ENCODE measurements around the gene CLCN3.
"Not testable (repeated sequence)": the region's sequence is repeated elsewhere in the genome, so short reads cannot be mapped to it uniquely, and the experiment has no call there.

The CLCN3 gene

DNA sequence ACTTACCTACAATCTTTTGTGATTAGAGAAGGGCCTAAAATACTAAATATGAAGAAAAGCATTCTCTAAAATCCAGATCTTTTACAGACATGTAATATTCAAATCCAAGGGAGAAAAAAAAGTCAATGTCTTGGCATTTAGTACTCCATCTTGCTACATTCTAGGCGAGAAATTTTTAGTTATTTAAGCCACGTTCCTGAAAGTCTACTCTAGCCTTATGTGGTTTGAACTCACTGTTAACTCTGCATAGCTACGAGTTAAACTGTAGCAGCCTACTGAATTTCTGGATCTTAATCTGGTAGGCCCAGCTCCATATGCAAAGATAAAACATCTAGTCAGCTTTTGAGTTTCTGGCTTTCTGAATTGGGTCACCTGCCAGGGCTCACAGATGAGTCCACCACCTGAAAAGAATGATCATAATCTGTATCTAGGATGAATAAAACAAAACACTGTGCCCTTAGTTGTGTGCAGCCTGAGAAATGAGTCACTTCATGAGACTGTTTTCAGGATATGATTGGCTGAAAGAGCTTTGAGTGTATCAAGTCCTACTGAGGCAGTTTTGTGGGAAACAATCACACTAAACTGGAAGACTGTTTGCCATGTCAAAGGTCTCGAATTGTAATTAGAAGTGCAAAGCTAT lies 4.8 kb upstream of the CLCN3 start:
- no peak for TF ChIP-seq POLR2AphosphoS5 (IDR thresholded peaks at IDR 0.05; ENCODE audit: low read depth, low read length)
- TF ChIP-seq POU2F2 (IDR thresholded peaks at IDR 0.05; ENCODE audit: low read depth, low read length), result no peak
- TF ChIP-seq SPI1 (IDR thresholded peaks at IDR 0.05; ENCODE audit: low read depth, low read length), result no peak
- no peak for TF ChIP-seq PAX5 (IDR thresholded peaks at IDR 0.05; ENCODE audit: insufficient read depth, low read length, severe bottlenecking)
- TF ChIP-seq POLR2A (IDR thresholded peaks at IDR 0.05; ENCODE audit: low read depth, low read length), result no peak
- TF ChIP-seq TAF1 (IDR thresholded peaks at IDR 0.05; ENCODE audit: low read depth, low read length), result no peak
- no peak for DNase-seq (ENCODE audit: insufficient read length, low spot score)
- no peak for FAIRE-seq

DNA sequence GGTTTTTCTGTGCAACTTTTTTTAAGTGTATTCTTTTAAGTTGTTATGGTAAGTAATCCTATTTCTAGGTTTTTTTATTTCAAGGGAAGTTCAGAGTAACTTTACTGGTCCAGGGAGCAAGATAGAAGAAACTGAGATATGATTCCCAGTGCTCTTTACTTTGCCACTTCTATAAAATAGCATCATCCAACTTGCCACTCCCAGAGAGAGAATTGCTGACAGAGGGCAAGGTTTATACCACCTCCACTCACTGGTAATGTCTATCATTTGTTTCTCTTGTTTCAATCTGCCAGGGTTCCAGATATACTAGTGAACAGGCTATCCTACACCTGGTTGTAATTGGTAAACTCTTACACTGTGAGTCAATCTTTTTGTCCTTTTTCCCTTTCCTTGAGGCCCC lies 3.5 kb upstream of the CLCN3 start:
- no peak for FAIRE-seq

DNA sequence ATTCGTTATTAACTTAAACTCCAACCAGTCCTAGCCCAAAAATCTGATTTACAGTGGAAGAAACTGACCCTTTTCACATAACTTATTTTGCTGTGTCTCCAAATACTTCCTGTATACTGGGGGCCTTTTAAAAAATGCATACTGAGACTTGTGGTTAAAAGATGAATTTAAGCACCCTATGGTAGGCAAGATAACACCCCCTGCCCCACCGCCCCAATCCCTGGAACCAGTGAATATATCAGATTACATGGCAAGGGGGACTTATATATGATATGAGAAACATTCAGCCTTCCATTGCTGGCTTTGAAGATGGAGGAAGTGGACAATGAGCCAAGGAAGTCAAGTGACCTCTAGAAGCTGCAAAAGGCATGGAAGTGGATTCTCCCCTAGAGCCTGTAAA lies 3.1 kb upstream of the CLCN3 start:
- no peak for FAIRE-seq

More for the DNA sequence above, 3.5 kb upstream of the CLCN3 start:
- DNase-seq (ENCODE audit: insufficient read length, low spot score), result no peak
- TF ChIP-seq POU2F2 (IDR thresholded peaks at IDR 0.05; ENCODE audit: low read depth, low read length) (no peak), POLR2AphosphoS5 (IDR thresholded peaks at IDR 0.05; ENCODE audit: low read depth, low read length) (no peak), PAX5 (IDR thresholded peaks at IDR 0.05; ENCODE audit: insufficient read depth, low read length, severe bottlenecking) (no peak)

DNA sequence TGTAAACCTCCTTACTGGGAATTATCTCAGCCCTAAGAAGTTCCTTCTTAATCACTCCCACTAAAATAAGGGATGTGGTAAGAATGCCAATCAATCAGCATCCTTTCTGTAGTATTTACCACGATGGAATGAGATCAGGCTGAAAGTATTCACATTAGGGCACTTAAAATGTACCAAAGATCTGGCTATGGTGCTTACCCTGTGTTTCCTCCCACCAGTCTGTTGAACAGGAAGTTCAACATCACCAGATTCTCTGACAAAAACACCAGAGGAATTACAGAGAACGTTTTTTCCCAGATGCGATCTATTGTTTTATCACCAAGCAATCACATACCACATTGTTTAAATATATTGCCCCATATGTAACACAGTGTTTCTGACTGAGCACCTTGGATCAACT lies 2.1 kb upstream of the CLCN3 start:
- no peak for DNase-seq (ENCODE audit: insufficient read length, low spot score)
- FAIRE-seq, result no peak
- TF ChIP-seq POLR2AphosphoS5 (IDR thresholded peaks at IDR 0.05; ENCODE audit: low read depth, low read length), result no peak
- no peak for TF ChIP-seq POU2F2 (IDR thresholded peaks at IDR 0.05; ENCODE audit: low read depth, low read length)
- TF ChIP-seq TAF1 (IDR thresholded peaks at IDR 0.05; ENCODE audit: low read depth, low read length), result no peak
- no peak for TF ChIP-seq SPI1 (IDR thresholded peaks at IDR 0.05; ENCODE audit: low read depth, low read length)
- no peak for TF ChIP-seq POLR2A (IDR thresholded peaks at IDR 0.05; ENCODE audit: low read depth, low read length)
- no peak for TF ChIP-seq PAX5 (IDR thresholded peaks at IDR 0.05; ENCODE audit: insufficient read depth, low read length, severe bottlenecking)

More for the DNA sequence above, 3.1 kb upstream of the CLCN3 start:
- DNase-seq (ENCODE audit: insufficient read length, low spot score), result no peak
- TF ChIP-seq TAF1 (IDR thresholded peaks at IDR 0.05; ENCODE audit: low read depth, low read length) (no peak), PAX5 (IDR thresholded peaks at IDR 0.05; ENCODE audit: insufficient read depth, low read length, severe bottlenecking) (no peak), POU2F2 (IDR thresholded peaks at IDR 0.05; ENCODE audit: low read depth, low read length) (no peak), POLR2A (IDR thresholded peaks at IDR 0.05; ENCODE audit: low read depth, low read length) (no peak), POLR2AphosphoS5 (IDR thresholded peaks at IDR 0.05; ENCODE audit: low read depth, low read length) (no peak), SPI1 (IDR thresholded peaks at IDR 0.05; ENCODE audit: low read depth, low read length) (no peak)

DNA sequence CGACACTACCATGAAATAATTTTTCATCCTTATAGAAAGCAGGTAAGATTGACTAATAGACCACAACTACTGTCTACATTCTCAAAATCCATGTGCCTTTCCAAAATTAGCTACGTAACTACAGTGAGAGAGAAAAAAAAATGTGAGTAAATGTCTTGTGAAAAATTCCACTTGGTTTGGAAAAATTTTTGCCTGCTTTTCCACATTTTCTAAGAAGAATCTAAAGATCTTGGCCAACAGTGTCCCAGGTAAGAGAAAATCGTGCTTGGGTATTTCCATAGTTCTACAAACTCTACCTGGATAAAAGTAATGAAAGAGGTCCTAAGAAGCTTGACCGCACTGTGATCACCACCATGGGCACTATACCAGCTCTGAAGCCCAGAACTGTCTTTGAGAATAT lies 1.4 kb upstream of the CLCN3 start:
- FAIRE-seq (no peak), DNase-seq (ENCODE audit: insufficient read length, low spot score) (no peak)
- TF ChIP-seq POLR2AphosphoS5 (IDR thresholded peaks at IDR 0.05; ENCODE audit: low read depth, low read length), result no peak
- TF ChIP-seq SPI1 (IDR thresholded peaks at IDR 0.05; ENCODE audit: low read depth, low read length), result no peak
- TF ChIP-seq PAX5 (IDR thresholded peaks at IDR 0.05; ENCODE audit: insufficient read depth, low read length, severe bottlenecking), result no peak

DNA sequence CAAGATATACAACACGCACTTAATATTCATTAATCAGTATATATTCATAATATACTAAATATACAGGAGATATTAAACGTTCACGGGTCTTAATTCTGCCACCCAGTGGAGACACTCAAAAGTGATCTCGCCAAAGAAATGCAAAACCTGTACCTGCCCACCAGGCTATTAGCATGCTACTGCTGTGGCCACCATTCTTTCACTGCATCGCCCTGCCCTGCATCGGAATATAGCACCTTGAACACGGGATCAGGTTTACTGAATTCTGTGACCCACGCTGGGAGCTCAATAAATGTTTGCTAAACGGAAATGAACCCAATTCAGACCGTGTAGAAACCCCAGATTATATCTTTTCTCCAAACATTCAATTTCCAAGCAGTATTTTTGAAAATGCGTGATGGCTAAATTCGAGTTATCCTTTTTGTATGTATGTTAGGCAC lies 840 bp upstream of the CLCN3 start:
- no peak for TF ChIP-seq TAF1 (IDR thresholded peaks at IDR 0.05; ENCODE audit: low read depth, low read length)
- TF ChIP-seq POU2F2 (IDR thresholded peaks at IDR 0.05; ENCODE audit: low read depth, low read length), result peak; percentile 88; the same call in 1 of the 2 replicates
- DNase-seq (ENCODE audit: insufficient read length, low spot score) (no peak), FAIRE-seq (no peak)

DNA sequence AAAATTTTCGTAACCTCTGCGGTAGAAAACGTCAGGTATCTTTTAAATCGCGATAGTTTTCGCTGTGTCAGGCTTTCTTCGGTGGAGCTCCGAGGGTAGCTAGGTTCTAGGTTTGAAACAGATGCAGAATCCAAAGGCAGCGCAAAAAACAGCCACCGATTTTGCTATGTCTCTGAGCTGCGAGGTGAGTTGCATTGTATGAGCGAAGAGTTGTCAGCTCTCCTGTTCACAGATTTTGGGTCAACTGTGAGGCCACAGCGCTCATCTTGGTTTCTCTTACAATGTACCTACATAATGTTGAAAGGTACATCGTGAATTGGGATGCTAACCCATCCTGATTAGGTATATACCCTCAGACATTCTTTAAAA lies 486 bp downstream of the CLCN3 start:
- DNase-seq (ENCODE audit: insufficient read length, low spot score), result no peak
- no peak for FAIRE-seq
- no peak for TF ChIP-seq POU2F2 (IDR thresholded peaks at IDR 0.05; ENCODE audit: low read depth, low read length)
- no peak for TF ChIP-seq POLR2A (IDR thresholded peaks at IDR 0.05; ENCODE audit: low read depth, low read length)
- no peak for TF ChIP-seq TAF1 (IDR thresholded peaks at IDR 0.05; ENCODE audit: low read depth, low read length)
- TF ChIP-seq SPI1 (IDR thresholded peaks at IDR 0.05; ENCODE audit: low read depth, low read length), result no peak
- no peak for TF ChIP-seq PAX5 (IDR thresholded peaks at IDR 0.05; ENCODE audit: insufficient read depth, low read length, severe bottlenecking)
- no peak; the same call in 1 of the 2 replicates for TF ChIP-seq POLR2AphosphoS5 (IDR thresholded peaks at IDR 0.05; ENCODE audit: low read depth, low read length)

DNA sequence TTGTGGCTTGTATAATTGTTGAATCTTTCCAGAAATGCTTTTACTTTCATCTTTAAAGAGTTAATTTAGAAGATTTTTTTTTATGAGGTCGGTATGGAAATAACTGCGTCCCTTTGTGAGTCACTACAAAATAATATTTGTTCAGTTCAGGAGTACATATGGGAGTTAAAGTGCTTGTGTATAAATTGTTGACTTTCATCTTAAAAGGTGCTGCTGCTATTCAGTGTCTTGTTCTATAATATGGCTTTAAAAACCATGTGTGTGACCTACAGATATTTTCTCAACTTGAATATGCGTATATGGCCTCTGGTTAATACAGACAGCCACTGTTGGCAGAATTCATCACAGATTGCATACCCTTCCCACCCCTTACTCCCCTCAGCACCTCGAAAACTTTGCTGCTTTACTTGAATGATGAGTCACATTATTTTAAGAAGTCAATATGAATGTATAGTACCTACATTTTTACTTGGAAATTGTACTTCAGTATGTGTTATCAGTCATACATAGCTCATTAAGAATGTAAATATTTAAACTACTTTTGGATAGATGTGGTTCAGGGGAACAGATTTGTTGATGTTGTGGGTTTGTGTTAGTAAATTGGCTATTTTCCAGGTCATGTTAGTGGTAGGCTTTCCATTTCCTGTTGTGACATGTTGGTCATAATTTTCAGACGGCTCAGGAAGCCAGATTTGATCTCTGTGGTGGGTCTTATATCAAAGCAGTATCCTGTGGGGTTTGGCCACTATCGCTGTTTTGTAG lies 1.5 kb downstream of the CLCN3 start:
- TF ChIP-seq PAX5 (IDR thresholded peaks at IDR 0.05; ENCODE audit: insufficient read depth, low read length, severe bottlenecking) (no peak), POU2F2 (IDR thresholded peaks at IDR 0.05; ENCODE audit: low read depth, low read length) (no peak), POLR2A (IDR thresholded peaks at IDR 0.05; ENCODE audit: low read depth, low read length) (no peak; the same call in 1 of the 2 replicates), TAF1 (IDR thresholded peaks at IDR 0.05; ENCODE audit: low read depth, low read length) (no peak), SPI1 (IDR thresholded peaks at IDR 0.05; ENCODE audit: low read depth, low read length) (no peak), POLR2AphosphoS5 (IDR thresholded peaks at IDR 0.05; ENCODE audit: low read depth, low read length) (no peak)
- DNase-seq (ENCODE audit: insufficient read length, low spot score) (no peak), FAIRE-seq (peak; percentile 66)

DNA sequence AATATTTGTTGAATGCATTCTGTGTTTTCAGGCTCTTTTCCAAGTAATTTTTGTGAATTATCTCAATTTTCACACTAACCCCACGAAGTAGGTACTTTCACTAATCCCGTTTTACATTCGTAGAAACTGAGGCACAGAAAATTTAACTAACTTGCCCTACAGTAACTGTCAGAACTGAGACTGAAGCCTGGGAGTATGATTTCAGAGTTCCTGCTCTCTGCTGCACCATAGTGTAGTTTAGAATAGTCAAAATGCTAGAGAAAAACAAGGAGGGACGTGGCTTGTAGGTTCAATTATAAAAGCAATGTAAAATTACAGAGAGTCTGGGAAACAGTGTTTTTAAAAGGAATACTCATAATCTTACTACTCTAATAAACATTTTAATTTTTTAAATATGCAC lies 2.2 kb downstream of the CLCN3 start:
- DNase-seq (ENCODE audit: insufficient read length, low spot score) (no peak), FAIRE-seq (no peak)
- TF ChIP-seq POLR2AphosphoS5 (IDR thresholded peaks at IDR 0.05; ENCODE audit: low read depth, low read length) (no peak), SPI1 (IDR thresholded peaks at IDR 0.05; ENCODE audit: low read depth, low read length) (no peak), PAX5 (IDR thresholded peaks at IDR 0.05; ENCODE audit: insufficient read depth, low read length, severe bottlenecking) (no peak), TAF1 (IDR thresholded peaks at IDR 0.05; ENCODE audit: low read depth, low read length) (no peak), POLR2A (IDR thresholded peaks at IDR 0.05; ENCODE audit: low read depth, low read length) (no peak), POU2F2 (IDR thresholded peaks at IDR 0.05; ENCODE audit: low read depth, low read length) (no peak)

DNA sequence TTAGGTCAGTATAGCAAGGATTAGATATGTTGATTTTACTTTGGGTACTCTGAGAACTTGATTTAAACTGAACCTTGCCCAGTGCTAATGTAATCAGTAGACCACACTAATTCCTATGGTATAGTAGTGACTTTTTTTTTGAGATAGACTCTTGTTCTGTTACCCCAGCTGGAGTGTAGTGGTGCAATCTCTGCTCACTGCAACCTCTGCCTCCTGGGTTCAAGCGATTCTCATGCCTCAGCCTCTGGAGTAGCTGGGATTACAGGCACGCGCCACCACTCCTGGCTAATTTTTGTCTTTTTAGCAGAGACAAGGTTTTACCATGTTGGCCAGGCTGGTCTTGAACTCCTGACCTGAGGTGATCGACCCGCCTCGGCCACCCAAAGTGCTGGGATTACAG lies 3.6 kb downstream of the CLCN3 start:
- DNase-seq (ENCODE audit: insufficient read length, low spot score); FAIRE-seq: not testable (repeated sequence)

Measured in GM12891 (cell line).